HFFc6 (cell line): ENCODE data around the gene SKA1. TPM values are rescaled to one million over a fixed set of nuclear protein-coding genes. Genes with fewer than 3 reads are reported as not detected.

Source experiments
- DNase-seq: peaks from one replicate; pipeline ENCODE4 v3.0.0-alpha.2; 2018
- H3K27ac Mint-ChIP-seq: 2 replicates; pipeline ENCODE4 v1.8.0; 2020; ENCODE audit warnings: mild to moderate bottlenecking, mixed read lengths
- H3K27me3 Mint-ChIP-seq: 2 replicates; pipeline ENCODE4 v1.8.0; 2021; ENCODE audit warnings: mild to moderate bottlenecking, moderate library complexity, mixed read lengths; ENCODE audit not compliant: insufficient read depth
- H3K36me3 Mint-ChIP-seq: 2 replicates; pipeline ENCODE4 v1.8.0; 2021; ENCODE audit warnings: low read depth, mixed read lengths
- H3K4me1 Mint-ChIP-seq: 2 replicates; pipeline ENCODE4 v1.8.0; 2020; ENCODE audit warnings: low read depth, mixed read lengths
- H3K4me3 Mint-ChIP-seq: 2 replicates; pipeline ENCODE4 v1.8.0; 2020; ENCODE audit warnings: mild to moderate bottlenecking, moderate library complexity, mixed read lengths
- H3K9me3 Mint-ChIP-seq: 2 replicates; pipeline ENCODE4 v1.8.0; 2020; ENCODE audit warnings: mild to moderate bottlenecking, mixed read lengths
- CTCF ChIP-seq: fragments of 200-600 bp; sonication (generic); IDR thresholded peaks from 2 replicates; pipeline ENCODE4 v1.5.0; 2021; ENCODE audit warnings: antibody characterized with exemption, mild to moderate bottlenecking
- total RNA-seq, 6 experiments: library from RNA; stranded (reverse); fragmentation: NEBNext Ultra II Directional; extraction: Animal tissue kit (Norgen Biotek cat#: 25700); gene quantifications; 2 replicates in 1 of 6; 3 replicates in 5 of 6; pipeline ENCODE4 v1.2.3, GENCODE V29; 2021

The SKA1 gene
- total RNA-seq, 6 experiments from 2014 or later = 8.2 to 18.0 (median 15.7) TPM

DNA sequence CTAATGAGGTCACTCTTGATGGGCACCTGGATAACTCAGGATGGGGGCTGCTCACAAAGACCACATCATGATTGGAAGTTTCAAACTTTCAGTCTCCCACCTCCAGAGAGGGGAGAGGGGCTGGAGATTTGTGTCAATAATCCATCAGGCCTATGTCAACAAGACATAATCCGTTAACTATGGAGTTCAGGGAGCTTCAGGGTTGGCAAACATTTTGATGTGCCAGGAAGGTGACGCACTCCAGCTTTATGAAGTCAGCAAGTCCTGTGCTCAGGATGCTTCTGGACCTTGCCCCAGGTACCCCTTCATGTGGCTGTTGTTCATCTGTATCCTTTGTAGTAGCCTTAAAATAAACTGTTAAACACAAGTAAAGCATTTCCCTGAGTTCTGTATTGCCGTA is 19.0 kb downstream of the SKA1 start:
- H3K27me3 Mint-ChIP-seq = no peaks in the 10 kb centered on the region
- no peak overlapping the region for H3K27ac Mint-ChIP-seq
- no peak overlapping the region for H3K4me3 Mint-ChIP-seq
- H3K4me1 Mint-ChIP-seq = peaks cover 8% of the 10 kb centered on the region
- TF ChIP-seq CTCF = no peak
- peaks cover 5% of the 10 kb centered on the region; the same call in 1 of the 2 replicates for H3K36me3 Mint-ChIP-seq
- DNase-seq = no peak
- no peaks in the 10 kb centered on the region for H3K9me3 Mint-ChIP-seq

DNA sequence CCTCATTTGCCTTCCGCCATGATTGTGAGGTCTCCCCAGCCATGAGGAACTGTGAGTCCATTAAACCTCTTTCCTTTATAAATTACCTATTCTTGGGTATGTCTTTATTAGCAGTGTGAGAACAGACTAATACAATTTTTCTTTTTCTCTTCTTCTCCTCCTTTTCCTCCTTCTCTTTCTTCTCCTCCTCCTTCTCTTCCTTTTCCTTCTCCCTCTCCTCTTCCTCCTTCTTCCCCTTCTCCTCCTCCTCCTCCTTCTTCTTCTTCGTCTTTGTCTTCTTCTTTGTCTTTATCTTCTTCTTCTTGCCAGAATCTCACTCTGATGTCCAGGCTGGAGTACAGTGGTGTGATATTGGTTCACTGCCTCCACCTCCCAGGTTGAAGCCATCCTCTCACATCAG is 20.2 kb downstream of the SKA1 start:
- DNase-seq = no peak
- H3K9me3 Mint-ChIP-seq = no peaks in the 10 kb centered on the region
- H3K4me3 Mint-ChIP-seq = no peak overlapping the region
- TF ChIP-seq CTCF = no peak
- H3K4me1 Mint-ChIP-seq = peaks cover 8% of the 10 kb centered on the region
- H3K36me3 Mint-ChIP-seq = peaks cover 5% of the 10 kb centered on the region; the same call in 1 of the 2 replicates
- no peak overlapping the region for H3K27ac Mint-ChIP-seq
- H3K27me3 Mint-ChIP-seq = no peaks in the 10 kb centered on the region

GRCh38 chr18:50396005-50396660 is 21.3 kb downstream of the SKA1 start:
- Mint-ChIP-seq H3K27me3 (peaks cover 3% of the 10 kb centered on the region; the same call in 1 of the 2 replicates), H3K36me3 (peaks cover 5% of the 10 kb centered on the region; the same call in 1 of the 2 replicates), H3K4me3 (no peak overlapping the region), H3K9me3 (no peaks in the 10 kb centered on the region), H3K27ac (no peak overlapping the region), H3K4me1 (peaks cover 8% of the 10 kb centered on the region)
- no peak for TF ChIP-seq CTCF
- no peak for DNase-seq

GRCh38 chr18:50397023-50397422 is 22.2 kb downstream of the SKA1 start:
- Mint-ChIP-seq H3K4me1 (peaks cover 8% of the 10 kb centered on the region), H3K9me3 (no peaks in the 10 kb centered on the region), H3K4me3 (no peak overlapping the region), H3K36me3 (peaks cover 5% of the 10 kb centered on the region; the same call in 1 of the 2 replicates), H3K27ac (no peak overlapping the region), H3K27me3 (peaks cover 5% of the 10 kb centered on the region)
- no peak for TF ChIP-seq CTCF
- no peak for DNase-seq

DNA sequence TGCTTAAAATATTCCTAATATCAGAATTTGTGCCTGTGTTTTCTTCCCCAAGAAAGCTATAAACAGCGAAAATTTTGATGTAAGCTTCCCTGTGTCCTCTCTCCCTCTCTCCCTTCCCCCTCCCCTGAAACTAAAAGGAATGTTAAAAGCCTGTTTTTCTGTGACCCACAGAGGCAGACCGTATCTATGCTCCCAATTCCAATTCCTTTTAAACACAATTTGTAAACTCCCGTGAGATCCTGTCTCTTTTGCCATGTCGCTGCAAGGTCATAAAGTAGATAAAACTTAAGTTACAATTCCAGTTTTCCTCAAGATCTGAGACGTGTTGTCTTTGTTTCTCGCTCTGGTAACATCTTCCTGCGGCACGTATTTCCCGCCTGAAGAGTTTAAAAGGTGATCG is 23.3 kb downstream of the SKA1 start:
- H3K27ac Mint-ChIP-seq = no peak overlapping the region
- H3K27me3 Mint-ChIP-seq = peaks cover 15% of the 10 kb centered on the region
- H3K36me3 Mint-ChIP-seq = peaks cover 5% of the 10 kb centered on the region; the same call in 1 of the 2 replicates
- H3K4me3 Mint-ChIP-seq = no peak overlapping the region
- H3K9me3 Mint-ChIP-seq = no peaks in the 10 kb centered on the region
- no peak for DNase-seq
- peaks cover 8% of the 10 kb centered on the region for H3K4me1 Mint-ChIP-seq
- no peak for TF ChIP-seq CTCF
